Stimulated activated CD8-positive, alpha-beta memory T cell treated with anti-CD3 and anti-CD28 coated beads, Interleukin-4, amount 100 ng/mL, for 24 hours (primary cell): ENCODE results near the gene LRRC8B.
"Not testable (repeated sequence)": the region's sequence is repeated elsewhere in the genome, so short reads cannot be mapped to it uniquely, and the experiment has no call there.

Experiments
- DNase-seq: peaks from one replicate; pipeline ENCODE4 v3.0.0-alpha.2; 2020; ENCODE audit warnings: low read depth

The LRRC8B gene

DNA sequence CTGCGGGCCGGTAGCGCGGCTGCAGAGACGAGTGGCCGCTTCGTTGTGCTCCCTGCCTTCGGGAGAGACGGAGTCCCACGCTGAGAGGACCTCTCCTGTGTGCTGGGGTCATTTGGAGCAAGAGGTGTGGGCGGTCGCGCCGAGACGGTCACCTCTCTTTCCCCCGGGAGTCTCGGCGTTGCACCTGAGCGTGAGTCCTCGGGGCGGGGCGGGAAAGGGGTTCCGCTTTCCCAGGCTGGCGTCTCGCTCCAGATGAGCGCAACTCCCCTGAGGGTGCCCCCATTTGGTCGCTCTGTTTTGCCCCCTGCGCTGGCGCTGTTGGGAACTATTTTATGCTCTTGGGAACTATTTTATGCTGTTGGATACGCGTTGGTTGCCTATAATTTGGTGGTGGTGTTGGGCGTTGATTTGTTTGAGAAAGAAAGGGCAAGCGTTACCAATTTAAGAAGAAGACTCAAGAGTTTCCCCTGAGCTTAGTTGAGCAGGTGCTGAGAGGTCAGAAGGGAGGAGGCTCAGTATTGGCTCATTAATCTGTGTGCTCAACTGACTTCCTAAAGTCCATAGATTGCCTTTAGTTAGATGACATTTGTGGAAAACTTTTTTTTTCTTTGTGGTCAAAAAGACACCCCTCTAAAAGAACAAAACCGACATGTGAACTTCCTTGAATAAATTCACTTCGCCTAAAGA lies 683 bp downstream of the LRRC8B start:
- no peak for DNase-seq

DNA sequence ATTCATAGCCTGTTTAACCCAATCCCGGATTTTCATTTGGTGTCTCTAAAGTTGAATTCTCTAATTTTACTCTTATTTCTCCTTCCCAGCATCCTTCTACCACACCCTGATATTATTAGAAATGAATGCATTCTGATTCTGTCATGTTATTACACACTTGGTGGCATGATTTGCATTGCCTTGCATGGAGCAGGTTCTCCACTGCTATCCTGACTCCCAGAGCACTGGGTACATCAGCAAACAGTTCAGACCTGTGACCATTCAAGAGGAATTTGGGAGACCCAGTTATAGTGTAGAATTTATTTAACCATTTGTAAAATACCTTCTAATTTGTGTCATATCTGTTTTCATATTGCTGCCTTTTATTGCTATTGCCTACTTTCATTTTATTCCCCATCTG lies 2.6 kb downstream of the LRRC8B start:
- no peak for DNase-seq

DNA sequence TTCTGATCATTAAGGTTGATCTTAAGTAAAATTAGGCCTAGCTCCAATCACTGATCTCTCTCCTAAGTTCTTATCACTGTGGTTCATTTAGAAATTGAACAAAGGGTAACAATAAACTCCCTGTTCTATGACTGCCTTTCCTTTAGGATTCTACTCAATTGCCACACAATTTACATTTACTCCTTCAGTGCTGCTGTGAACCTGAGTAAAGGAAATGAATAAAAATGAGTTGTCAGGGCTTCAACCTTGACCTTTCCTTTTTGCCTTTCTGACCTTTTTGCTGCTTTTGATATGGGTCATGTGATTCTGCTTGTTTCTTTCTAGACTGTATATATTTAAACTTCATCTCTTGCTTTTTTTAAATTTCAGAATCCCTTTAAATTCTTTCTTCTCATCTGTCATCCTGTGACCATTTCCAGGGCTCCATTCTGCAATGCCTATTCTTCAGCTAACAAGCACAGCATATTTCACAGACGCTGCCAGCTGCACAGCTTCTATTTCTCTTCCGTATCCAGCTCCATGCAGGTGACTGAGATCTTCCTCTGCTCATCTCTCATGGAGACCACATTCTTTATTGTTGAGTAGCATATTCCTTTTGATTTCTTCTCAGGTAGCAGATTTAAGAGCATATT lies 3.2 kb downstream of the LRRC8B start:
- DNase-seq = no peak

DNA sequence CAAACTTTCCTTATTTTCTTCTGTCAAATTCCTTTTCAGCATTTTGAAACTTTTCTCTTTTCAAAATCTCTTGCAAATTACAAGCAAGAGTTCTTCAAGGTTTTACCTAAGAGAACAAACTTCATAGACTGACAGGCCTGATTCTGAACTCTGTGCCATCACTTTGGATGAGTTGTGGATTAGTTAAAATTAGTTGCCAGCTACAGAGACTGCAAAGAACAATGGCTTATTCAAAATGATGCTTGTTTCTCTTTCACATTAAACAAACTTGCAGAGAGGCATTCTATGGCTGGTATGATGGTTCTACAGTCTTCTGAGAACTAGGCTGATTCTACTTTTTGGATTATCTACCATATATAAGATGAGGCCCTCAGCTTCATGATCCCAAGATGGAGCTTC lies 3.8 kb downstream of the LRRC8B start:
- no peak for DNase-seq

DNA sequence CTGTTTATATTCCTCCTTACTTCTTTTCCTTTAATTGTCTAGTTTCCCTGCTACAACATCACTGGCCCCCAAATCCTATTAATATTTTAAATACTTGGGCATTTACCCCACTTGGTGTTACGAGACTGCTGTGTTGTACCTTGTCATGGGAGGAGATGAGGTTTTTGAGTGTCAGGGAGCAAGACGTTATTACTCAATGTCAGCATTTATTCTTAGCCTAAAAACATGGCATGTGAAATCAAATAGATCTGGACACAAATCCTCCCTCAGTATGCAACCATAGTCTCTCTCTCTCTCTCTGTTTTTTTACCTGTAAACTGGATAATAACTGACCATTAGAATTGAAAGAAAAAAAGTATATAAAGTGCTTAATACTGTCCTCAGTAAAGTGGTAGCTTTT lies 4.6 kb downstream of the LRRC8B start:
- no peak for DNase-seq

DNA sequence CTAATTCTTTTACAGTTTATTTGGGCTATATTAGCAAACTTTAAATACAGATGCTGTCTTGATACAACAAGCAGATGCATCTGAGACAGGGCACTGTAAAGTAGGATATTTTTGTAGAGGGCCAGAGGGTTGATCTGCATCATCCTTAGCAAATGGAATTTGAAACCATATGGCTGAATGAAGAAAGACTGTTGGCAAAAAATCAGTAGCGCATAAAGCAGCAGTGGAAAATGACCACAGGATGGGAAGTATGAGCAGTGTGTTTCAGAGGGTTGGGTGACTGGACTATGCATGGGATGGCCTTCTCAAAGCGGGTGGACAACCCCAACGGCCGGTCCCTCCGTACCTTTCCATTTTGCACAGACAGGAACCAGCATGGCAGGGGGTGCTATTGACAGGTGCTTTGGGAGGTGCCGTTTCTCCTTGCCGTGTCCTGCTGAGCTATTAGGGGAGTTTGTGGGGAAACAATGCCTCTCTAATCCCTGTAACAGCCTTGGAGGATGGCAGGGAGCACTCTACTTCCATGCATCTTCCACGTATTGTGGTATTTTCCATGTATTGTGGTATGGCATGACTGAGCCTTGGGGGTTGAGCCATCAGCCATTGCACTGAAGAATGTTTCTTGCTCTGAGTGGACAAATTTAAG lies 5.9 kb downstream of the LRRC8B start:
- no peak for DNase-seq

DNA sequence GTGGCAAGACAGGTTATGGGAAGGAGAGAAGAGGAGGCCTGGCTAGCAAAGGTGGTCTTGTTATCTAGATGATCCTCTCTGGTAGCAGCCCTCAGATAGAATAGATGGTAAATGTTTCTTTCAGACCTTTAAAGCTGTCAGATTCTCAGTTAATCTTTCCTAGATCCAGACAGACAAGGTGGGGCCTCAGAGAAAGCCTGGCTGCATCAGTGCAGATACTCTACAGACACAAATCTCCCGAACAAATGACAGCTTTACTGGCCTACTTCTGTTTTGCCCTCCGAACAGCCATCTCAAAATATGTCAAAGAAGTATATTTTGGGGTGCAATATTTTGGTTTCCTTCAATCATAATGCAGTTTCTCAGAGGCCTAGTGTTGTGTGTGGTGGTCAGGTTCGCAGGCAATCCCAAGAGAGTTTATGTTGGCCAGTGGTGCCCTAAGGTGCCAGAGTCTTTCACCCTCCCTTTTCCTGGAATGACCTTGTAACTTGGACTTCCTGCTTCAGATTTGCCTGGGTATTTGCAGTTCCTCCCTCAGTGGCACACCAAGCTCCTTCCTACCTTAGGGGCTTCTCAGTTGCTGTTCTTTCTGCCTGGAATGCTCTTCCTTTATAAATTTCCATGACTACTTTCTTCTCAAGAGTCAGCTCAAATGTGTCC lies 7.0 kb downstream of the LRRC8B start:
- no peak for DNase-seq

DNA sequence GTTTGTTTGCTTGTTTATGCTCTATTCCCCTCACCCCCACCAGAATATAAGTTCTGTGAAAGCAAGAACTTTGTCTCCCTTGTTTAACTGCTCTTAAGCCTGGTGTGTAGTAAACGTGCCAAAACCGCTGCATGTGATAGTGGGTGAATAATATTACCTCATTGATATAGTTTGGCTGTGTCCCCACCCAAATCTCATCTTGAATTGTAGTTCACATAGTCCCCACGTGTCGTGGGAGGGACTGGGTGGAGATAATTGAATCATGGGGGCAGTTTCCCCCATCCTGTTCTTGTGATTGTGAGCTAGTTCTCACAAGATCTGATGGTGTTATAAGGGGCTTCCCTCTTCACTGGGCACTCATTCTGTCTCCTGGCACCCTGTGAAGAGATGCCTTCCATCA lies 7.6 kb downstream of the LRRC8B start:
- DNase-seq = no peak

DNA sequence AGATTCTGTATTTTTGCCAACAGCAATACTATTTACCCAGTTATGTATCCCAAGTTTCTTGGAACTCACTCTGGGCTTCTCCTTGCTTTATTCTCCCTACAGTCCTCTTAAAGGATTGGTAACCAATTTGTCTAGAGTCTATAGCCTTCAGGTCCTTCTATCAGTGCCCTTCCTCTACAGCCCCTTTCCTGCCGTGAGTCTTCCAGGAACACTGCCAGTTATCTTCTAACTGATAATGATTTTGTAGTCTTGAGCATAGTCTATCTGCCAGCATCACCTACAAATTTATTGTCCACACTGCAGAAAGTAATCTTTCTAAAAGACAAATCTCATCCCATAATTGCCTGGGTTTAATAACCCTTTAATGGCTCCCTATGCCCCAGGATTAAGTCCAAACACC lies 8.2 kb downstream of the LRRC8B start:
- no peak for DNase-seq

DNA sequence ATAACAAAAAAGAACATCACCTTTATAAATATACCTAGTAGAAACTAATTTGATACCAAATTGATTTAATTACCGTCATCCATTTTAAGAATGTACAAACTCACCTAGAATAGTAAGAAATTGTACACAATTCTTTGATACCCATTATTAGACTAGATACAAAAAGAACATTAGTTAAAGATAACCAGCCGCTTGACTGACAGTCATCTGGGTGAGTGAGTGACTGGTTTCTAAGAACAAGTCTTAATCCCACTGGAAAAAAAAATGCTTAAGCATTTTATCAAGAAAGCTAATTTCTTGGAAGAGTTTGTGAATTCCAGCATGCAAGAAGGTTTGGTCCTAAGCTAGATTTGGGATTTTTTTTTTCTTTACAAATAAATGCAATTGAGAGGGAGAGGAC lies 10.9 kb downstream of the LRRC8B start:
- no peak for DNase-seq

DNA sequence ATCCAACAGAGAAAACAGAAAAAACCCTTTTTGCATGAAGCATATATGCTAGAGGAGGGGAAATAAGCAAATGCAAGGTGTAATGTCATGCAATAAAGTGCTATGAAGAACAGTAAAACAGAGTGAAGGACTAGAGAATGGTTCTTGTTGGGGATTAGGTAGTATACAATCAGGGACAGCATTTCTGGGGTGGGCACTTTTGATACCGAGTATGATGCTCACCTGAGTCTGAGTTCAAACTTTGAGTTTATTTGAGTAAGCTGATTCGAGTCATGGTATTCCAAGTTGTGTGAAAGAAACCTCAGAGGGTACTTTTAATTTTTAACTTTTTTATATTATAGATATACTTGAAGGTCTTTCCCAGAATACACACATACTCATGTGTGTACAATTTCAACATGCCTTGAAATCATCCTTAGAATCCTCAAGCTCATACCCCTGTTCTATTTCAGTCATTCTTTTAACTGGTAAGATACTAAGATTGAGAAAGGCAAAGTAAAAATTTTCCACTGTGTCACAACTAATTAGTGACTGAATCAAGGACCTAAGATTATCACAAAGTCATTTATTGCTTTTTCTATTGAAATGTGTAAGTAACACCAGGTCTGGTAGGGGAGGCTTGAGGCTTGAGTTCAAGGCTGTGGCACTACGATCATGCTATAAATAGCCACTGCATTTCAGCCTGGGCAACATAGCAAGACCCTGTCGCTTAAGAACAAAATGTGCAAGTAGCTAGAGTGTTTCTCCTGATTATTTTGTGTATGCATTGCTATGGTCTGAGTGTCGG lies 12.1 kb downstream of the LRRC8B start:
- DNase-seq = no peak

DNA sequence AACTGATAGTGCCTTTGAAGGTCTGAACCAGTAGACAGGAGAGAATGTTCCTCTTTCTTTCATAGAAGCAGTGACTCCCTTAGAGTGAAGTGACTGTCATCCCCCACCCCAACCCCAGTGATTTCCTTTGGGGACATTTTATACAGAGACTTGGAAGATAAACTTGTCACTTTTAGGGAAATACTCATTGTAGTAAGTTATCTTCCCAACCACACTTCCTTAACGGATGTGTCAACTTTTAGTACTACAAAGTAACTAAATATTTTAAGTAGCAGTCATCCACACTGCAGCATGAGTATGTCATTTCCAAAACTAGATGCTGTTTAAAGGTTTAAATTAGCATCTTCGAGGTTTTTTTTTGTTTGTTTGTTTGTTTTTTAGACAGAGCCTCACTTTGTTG lies 13.7 kb downstream of the LRRC8B start:
- DNase-seq = no peak

DNA sequence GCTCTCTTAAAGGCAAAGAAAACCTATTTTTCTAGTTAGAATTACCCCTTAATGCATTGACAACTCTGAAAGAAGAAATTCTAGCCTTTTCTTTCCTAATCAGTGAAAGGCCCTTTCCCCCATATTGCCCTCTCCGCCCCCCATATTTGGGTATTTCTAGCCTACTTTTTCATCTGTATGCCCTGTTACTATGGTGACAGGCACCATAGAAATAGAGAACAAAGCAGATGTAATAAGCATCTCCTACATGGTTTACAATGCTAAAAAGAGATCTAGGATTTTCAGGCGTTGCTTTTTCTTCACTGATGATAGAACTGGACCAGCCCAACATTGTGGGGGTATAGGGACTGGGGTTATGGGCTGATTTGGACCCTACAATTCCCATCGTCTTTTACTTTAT lies 14.5 kb downstream of the LRRC8B start:
- DNase-seq = no peak

DNA sequence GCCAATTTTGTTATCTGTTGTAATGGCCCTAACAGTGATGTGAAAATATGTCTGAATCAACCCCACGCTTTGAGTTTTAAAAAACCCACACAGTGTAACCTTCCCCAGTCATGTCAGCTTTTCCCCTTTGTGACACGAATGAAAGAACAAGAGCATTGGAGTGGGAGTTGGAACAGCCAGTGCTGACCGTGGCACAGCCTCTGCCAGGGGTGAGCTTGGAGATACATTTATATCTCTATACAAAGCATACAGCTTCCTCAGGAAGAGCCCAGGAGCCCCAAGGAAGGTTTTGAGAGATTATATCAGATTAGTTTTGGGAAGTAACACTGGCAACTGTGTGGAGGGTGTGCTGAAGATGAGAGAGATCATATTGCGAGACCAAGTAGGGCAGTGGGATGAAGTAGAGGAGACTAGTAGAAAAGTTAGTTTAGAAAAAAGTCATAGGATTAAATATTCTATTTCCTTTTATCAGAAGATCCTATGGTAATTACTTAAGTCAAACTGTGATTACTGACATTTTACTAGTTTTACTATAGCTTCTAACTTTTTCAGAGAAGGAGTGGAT lies 15.9 kb downstream of the LRRC8B start:
- DNase-seq = no peak

DNA sequence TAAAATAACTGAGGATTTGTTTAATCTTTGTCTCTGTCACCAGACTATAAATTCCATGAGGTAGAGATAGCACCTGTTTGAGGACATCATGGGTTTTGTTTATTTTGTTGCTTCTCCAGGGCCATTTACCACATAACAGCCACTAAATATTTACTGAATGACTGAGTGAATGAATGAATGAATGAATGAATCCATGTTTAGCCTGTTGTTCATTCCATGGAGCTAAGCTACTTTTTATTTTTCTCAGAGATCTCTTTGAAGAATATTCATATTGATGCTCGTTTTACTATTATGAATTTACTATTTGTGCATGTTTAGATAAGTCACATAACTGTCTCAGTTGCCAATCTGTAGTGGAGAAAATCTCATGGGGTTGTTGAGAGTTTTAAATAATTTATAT lies 17.7 kb downstream of the LRRC8B start:
- no peak for DNase-seq

DNA sequence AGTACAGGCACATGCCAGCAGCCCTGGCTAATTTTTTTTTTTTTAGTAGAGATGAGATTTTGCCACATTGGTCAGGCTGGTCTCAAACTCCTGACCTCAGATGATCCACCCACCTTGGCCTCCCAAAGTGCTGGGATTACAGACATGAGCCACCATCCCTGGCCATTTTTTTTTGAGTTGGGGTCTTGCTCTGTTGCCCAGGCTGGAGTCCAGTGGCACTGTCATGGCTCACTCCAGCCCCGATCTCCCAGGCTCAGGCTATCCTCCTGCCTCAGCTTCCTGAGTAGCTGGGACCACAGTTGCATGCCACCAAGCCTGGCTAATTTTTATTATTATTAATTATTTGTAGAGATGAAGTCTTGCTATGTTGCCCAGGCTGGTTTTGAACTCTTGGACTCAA lies 19.0 kb downstream of the LRRC8B start:
- not testable (repeated sequence) for DNase-seq

DNA sequence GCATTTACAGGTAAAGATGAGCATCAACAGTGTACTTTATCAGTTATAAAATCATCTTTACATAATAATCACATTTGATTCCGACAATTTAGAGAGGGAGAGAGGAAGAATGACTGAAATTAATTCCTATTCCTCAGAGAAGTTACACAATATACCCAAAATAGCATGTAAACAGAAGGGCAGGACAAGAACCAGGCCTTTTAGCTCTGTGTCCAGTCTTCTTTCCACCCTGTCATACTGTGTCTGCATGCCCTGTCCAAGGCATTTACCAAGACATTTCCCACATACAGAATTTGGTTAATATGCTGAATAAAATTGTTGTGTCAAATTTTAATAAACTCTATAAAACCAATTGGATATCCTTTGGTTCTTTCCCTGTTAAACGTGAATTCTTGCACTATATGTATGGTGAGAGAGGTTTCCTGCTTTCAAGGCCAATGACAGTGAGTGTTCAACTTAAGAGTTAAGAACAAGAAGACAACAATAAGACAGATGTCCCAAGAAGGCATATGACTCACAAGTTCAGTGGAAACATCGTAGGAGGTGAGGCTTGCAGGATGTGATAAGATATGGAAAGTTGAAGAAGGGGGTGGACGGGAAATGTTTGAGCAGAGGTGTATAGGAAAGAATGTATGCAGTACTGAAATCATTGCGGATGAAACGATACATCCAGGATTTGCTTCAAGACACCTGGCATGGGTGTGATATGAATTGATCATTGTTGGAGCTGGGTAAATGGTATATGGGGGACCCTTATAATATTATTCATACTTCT lies 20.8 kb downstream of the LRRC8B start:
- DNase-seq = no peak

DNA sequence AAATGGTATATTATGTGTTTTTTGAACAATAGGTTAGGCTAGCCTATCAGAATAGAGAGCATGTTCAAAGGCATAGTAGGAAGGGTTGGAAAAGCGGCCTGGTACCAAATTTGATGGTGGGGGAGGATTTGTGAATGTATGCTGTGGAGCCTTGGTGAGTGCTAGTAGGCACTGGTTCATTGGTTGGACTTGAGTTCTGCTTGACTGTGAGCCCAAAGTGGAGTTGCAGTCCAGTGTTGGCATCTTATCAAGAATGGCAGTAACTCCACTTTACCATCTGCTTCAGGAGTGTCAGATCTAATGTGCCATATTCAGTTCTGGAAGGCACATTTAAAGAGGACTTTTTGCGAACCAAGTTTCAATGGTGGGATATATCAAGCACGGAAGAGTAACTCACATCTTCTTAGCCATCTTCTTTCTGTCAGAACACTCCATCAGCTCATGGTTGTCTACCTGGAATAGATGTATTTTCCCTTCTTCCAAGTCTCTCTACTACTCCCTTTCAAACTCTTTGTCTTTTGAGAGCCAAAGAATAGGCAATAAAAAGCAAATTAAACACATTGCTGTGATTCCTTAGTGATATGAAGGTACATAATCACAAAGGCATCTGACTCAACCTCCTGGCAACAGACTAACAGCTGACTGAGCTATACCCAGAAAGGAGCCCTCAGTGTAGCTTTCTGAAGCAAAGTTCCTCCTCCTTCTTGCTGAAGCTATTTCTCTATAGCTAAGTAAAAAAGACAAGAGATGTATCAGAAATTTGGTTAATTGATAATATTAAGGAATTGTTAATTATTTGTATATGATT lies 21.7 kb downstream of the LRRC8B start:
- no peak for DNase-seq

DNA sequence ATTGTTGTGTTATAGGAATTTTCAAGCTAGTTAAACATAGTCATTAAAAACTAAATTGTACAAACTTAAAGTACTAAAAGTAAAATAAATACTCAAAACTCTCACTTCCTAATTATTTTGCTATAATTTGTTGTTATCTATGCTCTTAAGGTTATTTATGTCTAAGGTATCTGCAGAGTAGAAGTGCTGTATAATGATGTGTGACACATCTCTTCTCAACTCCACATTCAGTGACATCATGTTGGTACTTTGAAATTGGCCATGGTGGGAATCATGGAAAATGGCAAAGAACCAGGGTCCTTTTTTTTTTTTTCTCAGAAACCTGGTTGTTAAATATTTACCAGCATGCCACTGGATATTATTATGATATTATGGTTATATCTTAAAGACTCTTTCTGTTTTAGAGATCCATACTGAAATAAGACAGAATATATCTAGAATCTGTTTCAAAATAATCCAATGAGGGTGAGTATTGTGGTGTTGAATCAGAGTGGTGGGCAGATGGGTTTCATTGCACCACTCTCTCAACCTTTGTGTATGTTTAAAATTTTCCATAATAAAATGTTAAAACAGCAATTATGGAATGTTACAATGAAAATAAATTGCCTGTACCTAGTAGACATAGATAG lies 22.4 kb downstream of the LRRC8B start:
- DNase-seq = no peak

DNA sequence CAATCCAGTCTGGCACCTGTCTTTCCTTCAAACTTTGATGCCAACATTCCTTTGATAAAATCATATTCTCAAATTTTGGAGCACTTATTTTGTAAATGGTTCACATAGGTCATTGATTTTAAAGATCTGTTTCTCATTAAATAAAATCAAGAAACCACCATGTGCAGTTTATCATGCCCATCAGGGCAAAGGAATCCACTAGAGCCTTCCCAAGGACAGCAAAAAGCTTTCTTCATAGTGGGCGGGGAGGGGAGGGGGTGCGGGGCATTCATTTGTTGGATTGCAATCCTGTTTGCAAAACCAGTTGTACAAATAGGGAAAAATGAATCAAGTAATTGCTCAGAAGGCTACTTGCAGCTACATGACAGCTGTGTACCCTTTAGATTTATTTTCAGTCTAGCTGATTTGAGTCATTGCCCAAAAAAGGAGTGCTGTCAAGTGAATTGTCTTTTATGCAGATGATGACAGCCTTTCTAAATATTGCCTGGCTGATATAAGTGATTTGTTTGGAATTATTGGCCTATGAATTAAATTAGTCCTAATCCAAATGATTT lies 23.0 kb downstream of the LRRC8B start:
- no peak for DNase-seq
